Stimulated activated CD4-positive, alpha-beta T cell treated with anti-CD3 and anti-CD28 coated beads, Interleukin-2, amount 100 ng/mL, for 48 hours (primary cell): ENCODE data around the gene MIS12.

Source experiments
- DNase-seq, 2 donors: peaks; one replicate each; pipeline ENCODE4 v3.0.0-alpha.2; 2020

MIS12 gene, protein sequence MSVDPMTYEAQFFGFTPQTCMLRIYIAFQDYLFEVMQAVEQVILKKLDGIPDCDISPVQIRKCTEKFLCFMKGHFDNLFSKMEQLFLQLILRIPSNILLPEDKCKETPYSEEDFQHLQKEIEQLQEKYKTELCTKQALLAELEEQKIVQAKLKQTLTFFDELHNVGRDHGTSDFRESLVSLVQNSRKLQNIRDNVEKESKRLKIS

DNA sequence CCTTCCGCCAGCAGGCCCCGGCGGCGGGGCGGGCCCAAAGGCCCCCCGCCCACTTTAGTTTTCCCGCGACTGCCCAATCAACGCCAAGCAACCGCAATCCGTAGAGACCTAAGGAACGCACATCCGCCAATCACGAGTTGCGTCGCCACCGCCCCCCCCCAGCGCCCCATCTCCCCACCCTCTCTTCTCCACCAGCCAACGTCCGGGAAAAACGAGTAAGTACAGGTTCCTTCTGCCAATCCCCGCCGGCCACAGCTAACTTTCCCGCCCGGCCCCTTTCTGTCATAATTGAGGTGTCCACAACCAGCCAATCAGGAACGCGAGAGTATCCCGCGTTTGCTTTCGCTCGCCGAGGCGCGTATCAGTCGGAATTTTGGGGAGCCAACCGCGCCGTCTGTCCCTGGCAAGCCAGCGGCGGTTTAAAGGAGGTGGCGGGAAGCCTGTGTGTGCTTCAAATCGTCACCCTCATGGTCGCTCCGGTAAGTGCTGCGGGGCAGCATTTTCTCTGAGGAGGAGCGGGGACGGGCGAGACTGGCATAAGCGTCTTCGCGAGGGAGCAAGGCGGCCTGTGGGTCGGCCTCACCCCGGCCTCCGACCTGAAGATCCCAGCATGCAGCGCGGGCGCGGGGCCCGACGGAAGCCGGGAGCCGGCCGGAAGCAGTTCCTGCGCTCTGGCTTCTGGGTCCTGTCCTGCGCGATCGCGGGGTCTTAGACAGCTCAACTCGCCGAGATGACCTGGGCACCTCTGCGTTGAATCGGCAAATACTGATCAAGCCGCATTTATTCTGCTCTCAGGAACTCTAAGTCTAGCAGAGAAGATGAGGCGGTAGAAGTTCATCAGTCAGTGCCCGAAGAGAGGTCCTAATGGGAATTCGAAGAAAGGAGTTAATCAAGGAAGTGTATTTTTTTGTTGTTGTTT lies at the start of gene MIS12:
Gene MIS12, plus strand, starts transcription at position 361 of the 919 bp plus-strand sequence. CDS start 2,297 bp downstream, outside the sequence.
- peak; percentile 90 to 93 for DNase-seq

DNA sequence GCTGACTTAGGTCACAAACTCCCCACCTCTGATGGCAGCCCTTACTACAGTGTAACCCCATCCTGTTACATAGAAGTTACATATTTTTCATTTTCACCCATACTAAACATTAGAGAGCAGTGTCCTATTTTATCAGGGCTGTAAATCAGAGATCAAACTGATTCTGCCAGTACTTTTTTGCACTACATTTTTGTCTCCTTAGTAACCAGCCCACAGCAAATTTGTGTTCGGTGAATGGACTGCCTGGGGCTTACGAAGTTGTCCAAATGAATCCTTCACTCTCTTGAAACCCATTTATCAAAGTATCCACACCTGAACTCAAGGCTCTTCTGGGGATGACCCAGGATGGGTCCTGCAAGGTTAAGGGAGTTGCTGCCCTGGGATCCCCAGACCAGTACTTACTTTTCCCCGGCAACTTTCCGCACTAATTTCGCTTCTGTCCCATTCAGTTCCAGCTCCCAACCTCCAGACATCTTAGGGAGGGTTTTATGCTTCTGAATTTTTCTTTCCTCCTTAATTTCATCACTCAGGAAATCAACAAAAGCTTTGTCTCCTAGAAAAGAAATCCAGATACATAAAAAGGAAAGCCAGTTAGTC lies 48.5 kb upstream of the MIS12 start:
- no peak for DNase-seq

DNA sequence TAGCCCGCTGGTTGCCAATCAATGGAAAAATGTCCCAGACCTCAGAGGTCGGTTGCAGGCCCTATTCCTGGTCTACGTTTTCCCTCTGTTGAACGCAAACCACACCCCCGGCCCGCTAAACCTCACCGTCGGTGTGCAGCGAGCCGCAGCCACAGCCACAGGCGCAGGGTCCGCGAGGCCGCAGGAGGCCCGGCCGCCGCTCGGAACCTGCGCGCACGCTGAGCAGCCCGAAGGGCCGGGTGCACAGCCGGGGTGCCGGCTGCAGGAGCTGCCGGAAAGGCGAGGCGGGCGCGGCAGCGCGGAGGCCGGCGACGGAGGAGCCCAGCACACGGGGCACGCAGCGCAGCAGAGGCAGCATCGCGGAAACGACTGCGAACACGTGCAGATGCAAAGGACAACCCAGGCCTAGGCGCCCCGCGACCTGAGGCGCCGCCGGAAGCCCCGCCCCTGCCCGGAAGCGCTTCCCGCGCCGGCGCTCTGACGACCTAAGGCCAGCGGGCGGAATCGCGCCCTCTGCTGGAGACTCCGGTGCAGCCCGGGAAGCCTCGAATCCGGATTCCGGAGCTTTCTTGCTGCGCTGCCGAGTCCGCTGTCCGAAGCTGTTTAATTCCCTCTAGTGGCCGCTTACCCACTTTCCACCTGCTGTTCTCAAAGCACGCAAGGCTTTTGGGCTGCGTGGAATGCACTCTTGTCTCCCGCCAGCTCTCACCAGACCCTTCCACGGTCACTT lies 47.5 kb upstream of the MIS12 start, which contains the start of gene C1QBP:
Gene C1QBP, minus strand, starts transcription at position 440 of the 730 bp plus-strand sequence. Its CDS starts 82 bp downstream, at position 358.
- DNase-seq: peak; percentile 95 to 96

DNA sequence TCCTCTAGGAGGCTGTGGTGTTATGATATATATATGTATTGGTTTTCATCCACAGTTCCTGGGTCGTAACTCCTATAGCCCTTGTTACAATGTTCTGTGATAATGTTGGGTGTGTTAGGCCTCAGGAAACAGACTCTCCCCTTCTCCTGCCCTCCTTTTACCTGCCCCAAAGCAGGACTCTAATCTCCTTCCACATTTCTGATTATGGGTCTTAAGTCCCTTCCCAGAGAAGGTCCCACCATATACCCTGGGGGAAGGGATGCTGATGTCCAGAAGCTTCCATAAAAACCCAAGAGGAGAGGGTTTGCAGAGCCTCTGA lies 47.0 kb upstream of the MIS12 start:
- no peak for DNase-seq

DNA sequence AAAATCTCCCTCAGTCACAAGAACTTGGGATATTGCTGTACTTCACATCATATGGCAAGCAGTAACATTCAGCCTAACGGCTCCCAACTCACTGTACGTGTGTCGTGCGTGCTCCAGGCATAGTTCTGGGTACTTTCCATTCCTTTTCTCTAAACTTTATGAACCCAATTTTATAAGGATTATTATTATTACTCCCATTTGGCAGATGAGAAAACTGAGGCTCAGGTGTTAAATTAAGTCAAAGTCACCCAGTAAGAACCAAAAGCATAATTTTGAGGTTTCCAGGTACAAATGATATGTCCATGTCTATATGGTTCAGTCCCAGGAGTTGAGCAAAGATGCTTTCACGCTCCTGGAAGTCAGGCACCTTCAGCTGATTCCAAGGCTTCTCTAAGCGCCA lies 42.6 kb upstream of the MIS12 start:
- DNase-seq: no peak

DNA sequence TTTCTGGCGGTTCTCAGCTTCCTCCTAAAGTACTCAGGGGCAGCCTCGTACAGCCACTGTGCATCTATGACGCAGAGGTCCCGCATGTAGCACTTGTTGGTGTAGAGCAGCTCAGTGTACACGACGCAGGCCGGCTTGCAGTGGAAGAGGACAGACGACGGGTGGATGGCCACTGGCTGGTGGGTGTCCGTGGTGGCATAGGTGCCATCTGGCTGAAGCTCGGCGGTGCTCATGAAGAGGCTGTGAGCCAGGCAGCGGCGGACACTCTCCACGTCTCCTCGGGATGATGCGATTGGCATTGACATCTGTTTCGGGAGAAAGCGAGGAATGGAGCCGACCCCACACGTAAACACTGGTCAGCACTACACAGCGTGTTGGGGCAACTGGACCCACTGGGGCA lies 42.2 kb upstream of the MIS12 start:
- DNase-seq: no peak

DNA sequence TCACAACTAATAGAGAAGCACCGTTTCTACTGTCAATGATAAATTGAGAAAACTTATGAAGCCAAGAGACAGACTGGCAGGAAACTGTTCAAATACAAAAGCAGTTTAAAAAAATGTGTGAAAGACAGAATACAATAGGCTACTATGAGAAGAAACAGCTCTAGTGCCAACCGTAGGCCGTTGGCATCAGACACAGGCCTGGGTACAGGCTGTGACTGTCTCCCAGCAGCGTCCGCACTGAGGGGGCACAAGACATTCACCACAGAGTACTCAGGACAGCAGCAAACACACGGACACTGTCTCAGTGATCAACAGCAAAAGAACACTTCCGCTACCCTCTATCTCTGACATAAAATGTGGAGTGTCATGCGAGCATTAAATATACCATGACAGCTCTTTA lies 39.6 kb upstream of the MIS12 start:
- no peak for DNase-seq

DNA sequence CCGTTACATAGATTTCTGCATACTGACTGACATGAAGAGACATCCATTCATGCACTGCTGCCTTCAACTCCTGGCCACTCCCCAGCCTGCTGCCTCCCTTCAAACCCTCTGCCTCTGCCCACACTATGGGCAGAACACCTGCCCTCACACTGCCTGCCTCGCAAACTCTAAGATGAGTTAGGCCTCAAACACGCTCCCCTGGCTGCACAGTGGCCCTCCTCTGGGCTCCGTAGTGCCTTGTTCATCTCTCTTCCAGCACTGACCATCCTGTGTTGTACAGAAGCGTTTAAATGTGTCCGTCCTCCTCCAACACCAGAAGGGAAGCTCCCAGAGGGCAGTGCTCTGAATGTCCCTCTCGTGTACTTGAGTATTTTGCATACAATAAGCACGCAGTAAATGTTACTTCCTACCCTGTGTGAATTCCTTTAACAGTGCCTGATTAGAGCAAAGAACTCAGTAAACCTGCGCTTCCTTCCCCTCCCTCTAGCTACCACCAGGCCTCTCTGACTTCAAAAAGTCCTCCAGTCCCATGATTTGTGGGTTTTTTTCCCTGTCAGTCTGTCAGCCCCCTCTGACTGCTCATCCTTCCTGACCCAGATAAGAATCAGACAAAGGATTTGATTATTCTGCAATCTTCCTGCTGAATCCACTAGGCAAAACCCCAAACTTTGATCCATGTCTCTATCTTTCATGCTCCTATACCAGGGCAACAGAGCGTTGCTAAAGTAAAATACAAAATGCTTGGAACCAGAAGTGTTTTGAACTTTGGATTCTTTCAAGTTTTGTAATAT lies 21.5 kb upstream of the MIS12 start:
- DNase-seq: no peak

DNA sequence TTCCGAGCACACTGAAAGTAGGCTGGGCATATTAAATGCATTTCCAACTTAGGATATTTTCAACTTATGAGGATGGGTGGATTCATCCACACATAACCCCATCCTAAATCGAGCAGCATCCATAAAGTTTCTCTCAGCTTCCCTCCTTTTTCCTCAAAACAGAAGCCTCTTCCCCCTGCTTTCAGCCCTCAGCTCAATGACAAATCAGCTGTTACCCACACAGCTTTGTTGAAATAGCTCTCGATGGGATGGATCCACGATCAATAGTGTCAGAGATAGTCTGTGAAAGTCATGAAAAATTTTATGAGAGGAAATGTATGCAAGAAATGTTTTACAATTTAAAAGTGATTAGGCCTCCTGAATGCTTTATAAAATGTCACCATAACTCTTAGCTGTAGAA lies 20.1 kb upstream of the MIS12 start:
- DNase-seq: no peak

DNA sequence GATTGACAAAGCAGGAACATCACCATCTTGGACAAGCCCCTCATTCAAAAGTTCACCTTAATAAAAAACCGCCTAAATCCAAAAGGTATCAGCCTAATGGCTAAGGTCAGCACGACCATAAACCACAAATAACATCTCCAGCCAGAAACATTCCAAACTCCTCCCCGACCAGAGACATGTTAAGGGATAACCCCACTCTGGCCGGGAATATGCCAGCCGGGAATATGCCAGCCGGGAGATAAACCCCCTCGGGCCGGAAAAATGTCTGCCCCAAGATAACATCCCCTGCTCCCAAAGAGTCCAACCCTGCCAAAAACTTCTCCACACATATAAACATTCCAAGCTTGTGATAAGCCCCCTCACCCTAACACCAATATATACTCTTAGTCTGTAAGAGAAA lies 18.9 kb upstream of the MIS12 start:
- no peak for DNase-seq

DNA sequence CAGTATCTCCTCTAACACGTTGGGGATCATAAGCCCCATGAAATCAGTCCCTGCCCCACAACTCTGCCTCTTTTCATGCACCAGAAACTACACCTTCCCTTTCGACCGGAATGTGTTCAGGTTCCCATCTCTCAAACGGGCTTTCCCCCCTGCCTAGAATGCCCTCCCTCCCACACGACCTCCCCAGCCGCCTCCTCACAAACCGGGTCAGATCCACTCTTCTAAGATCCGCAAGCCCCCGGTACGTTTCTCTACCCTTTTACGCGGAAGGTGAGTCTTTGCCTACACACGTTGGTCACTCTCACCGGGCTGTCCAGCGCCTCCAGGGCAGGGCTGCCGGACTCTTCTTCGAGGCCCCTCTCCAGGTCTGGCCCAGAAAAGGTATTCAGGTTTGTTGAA lies 18.3 kb upstream of the MIS12 start:
- peak; percentile 11 to 13 for DNase-seq

DNA sequence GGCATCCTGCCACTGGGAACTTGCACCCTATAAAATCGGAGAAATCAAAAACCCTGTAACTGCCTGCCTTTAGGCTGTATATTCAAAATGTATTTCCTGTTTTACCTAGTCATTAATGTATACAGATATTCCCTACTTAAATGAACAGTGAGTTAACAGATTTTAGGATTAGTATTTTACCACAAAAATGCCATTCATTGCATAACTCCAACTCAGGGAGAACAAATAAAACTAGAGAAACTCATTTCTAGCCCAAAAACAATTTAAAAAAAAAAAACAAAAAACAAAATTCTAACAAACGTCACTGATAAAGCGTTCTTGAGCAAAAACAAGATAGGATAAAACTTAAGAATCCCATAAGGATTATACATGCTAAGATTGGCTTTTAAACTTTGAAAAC lies 13.9 kb upstream of the MIS12 start:
- no peak for DNase-seq

DNA sequence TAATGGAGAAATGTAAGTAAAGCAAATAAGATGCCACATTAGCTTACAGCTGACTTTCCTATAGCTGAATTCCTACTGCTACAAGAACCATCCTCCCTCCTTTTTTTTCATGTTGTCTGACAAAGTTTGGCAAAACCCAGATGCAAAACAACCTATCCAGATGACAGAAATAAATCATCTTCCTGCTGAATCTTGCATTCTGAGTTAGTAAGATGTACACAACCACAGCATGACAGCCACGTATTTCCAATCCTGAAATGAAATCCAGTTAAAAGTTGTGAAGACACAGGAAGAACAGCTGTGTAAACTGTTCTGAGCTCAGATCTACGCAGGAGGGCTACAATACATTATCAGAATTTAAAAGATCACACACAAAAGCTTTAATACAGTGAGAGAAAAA lies 12.5 kb upstream of the MIS12 start:
- no peak for DNase-seq

DNA sequence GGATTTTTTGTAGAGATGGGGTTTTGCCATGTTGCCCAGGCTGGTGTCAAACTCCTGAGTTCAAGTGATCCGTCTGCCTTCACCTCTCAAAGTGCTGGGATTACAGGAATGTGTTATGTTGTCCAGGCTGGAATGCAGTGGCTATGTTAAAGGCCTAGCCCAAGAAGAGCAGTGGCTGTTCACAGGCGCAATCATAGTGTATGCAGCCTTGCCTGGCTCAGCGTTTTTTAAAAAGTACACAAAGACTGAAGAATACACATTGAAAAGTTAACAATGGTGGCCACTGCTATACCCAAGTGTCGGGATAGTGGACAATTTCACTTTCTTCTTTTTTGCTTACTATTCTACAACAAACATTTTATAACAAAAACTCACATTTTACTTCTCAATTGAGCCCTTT lies 7.4 kb upstream of the MIS12 start:
- DNase-seq: no peak

DNA sequence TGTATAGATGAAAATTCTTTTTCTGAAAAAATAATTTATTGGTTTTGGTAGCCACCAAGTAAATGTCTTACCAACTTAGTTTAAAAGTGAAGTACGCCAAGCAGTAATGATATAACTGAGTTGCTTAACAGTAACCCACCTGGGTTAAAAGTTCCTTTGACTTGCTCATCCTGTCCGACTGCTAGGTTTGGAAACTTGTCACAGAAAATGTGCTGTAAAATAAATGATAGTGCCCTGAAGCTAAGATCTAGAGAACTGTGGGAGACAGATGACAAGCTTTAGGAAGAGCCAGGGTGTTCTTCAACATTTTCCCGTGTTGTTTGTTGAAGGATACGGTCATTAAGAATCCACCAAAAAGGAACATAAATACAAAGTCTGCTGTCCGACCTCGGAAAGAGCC lies 5.4 kb upstream of the MIS12 start:
- DNase-seq: no peak

DNA sequence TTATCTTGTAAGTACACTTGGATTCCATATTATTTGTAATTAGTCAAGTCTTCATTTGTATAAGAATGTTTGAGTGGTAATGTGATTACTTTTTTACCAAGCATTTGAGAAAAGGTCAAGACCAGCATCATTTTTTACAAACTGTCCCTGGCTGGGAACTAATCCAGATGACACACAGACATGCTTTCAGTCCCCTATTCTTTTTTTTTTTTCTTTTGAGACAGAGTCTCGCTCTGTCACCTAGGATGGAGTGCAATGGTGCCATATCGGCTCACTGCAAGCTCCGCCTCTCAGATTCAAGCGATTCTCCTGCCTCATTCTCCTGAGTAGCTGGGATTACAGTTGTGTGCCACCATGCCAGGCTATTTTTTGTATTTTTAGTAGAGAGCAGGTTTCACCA lies 4.9 kb upstream of the MIS12 start:
- DNase-seq: no peak

DNA sequence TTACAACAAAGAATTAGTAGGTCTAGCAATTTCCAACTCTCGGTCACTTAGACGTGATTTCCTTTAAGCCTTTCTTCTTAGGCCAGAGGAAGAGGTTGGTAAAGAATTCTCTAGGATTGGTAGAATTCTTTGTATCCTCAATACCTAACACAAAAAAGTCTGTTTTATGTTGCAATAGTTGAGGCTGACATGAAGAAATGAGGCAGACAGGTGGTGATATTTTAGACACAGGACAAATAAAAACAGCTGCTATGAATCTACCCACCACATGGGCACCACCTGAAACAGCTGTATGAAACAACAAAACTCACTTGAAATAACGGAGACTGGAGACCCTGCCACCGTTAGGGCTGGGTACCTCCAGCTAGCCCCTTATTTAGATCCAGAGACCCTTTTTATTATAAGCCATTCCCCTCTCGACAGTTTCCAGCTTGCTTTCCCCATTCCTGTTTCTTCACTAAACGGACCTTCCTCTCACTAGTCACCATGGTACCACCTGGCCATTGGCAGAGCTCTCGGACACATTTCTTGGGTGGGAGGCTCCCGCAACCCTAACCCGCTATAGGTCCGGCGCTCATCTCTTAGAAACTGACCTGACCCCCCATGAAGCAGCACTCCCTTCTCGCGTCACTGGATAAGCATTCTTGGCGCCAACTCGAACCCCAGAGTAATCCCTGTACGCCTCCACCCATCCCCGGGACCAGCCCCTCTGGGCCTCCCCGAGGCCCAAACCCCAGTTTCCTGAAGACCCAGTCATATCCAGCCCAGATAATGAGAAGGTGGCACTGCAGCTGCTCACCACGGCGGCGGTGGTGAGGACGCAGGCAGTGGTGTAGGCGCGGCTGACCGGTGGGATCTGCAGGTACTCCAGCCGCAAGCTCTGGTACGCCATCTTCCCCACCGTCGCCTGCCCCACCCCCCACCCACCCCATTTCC lies 828 bp upstream of the MIS12 start, which contains the start of gene DERL2:
Gene DERL2, minus strand, starts transcription at position 909 of the 936 bp plus-strand sequence. Its CDS starts 17 bp downstream, at position 892.
- peak in 1 of 2 donors; percentile 28 for DNase-seq

DNA sequence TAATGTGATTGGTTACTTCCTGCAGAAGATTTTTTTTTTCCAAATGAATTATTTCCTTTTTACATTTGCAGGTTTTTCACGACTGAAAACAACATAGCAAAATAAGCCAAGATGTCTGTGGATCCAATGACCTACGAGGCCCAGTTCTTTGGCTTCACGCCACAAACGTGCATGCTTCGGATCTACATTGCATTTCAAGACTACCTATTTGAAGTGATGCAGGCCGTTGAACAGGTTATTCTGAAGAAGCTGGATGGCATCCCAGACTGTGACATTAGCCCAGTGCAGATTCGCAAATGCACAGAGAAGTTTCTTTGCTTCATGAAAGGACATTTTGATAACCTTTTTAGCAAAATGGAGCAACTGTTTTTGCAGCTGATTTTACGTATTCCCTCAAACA lies 2.4 kb downstream of the MIS12 start:
- DNase-seq: no peak

DNA sequence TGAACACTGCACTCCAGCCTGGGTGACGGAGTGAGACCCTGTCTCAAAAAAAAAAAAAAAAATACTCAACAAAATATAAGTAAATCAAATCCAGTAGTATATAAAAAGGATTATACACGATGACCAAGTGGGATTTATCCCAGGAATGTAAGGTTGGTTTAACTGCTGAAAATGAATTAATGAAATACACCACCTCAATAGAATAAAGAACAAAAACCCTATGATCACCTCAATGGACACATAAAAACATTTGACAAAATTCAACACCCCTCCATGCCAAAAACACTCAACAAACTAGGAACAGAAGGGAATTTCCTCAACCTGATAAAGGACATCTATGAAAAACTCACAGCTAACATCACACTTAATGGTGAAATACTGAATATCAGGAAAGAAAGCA lies 6.6 kb downstream of the MIS12 start:
- DNase-seq: no peak

DNA sequence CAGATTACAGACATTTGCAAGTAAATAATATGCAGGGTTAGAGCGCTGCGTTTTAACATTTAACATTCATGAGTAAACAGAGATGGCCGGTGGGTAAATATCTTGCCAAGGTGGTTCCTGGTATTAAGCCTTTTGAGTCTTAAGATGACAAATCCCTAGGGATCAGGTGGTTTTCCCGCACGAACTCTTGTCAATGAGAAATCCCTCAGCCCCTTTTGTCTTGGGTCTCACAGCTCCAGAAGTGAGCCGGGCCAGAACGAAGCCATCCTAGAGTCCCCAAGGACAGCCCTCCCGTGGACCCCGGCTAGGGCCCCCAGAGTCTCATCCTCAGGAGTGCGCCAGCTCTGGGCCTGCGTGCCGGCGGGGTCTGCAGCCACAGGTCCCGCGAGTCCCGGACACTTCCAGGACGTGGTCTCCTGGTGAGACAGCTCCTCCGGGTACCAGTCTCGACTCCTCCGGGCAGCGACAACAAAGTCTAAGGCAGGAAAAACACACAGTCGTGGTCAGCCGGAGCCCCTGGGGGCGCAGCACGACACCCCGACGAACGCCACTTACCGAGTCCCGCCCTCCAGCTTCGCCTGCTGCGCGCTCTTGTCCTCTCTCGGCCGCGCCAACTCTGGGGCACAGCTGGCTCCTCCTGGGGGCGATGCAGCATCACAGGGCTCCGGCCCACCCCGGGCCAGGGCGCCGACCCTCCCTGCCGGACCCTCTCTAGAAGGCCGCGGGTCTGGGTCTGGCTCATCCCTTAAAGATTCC lies 13.3 kb downstream of the MIS12 start:
- no peak for DNase-seq

DNA sequence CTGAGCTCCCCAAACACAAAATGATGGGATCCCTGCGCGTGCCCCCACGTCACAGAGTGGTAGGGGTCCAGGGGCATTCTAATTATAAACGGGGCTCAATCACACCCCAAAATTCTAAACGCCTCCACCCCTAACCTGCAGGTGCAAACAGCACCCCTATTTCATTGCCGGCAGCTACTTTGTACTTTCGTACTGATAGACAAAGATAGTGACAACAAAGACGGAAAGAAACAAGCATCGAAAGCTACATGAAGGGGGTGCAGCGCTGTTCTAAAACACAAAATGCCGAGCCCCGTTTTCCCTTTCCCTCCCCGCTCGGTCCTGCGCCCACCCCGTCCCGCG lies 13.9 kb downstream of the MIS12 start:
- no peak for DNase-seq
